Measurements from ENCODE around the gene AP2A1. TPM values are rescaled to one million over a fixed set of nuclear protein-coding genes. Genes with fewer than 3 reads are reported as not detected.

AP2A1 gene
- total and polyA plus RNA-seq, 9 of the 15 experiments (the other 6 are each of a cell fraction or from before 2014, with no cell fraction given): 0.55 to 150 (median 31.9) TPM

GRCh38 chr19:49849433-49850220 is 82.8 kb downstream of the AP2A1 start (continued):
- TF ChIP-seq MGA (IDR thresholded peaks at IDR 0.05) (0 out of 2 replicates have a peak, but pooled peaks have one; percentile 44), PPARD (CRISPR knock-in tag; IDR thresholded peaks at IDR 0.05) (no peak), PREB (CRISPR knock-in tag; IDR thresholded peaks at IDR 0.05) (0 out of 2 replicates have a peak, but pooled peaks have one; percentile 37), KAT7 (CRISPR knock-in tag; IDR thresholded peaks at IDR 0.05; ENCODE audit: borderline replicate concordance) (peak; percentile 58; the same call in 1 of the 2 replicates), THRB (CRISPR knock-in tag; conservative IDR thresholded peaks at IDR 0.05) (0 out of 2 replicates have a peak, but pooled peaks have one; percentile 26), ELF4 (CRISPR knock-in tag; IDR thresholded peaks at IDR 0.05) (0 out of 2 replicates have a peak, but pooled peaks have one; percentile 16), FOS (IDR thresholded peaks at IDR 0.05; ENCODE audit: extremely low read depth, insufficient read length) (no peak), HNRNPL (IDR thresholded peaks at IDR 0.05; ENCODE audit: low read depth, low read length) (no peak), MLLT1 (IDR thresholded peaks at IDR 0.05) (peak; percentile 61 to 70; a peak in 2 of 4 replicates), CSDE1 (IDR thresholded peaks at IDR 0.05) (0 out of 4 replicates have a peak, but pooled peaks of 1 of the 2 experiments have one; percentile 43), THRAP3 (IDR thresholded peaks at IDR 0.05; ENCODE audit: borderline replicate concordance) (peak; percentile 69; the same call in 1 of the 2 replicates)
